Large intestine (tissue), 3 donors: ENCODE data around the gene APCDD1. TPM values are rescaled to one million over a fixed set of nuclear protein-coding genes. Genes with fewer than 3 reads are reported as not detected.
"Not testable (repeated sequence)": the region's sequence is repeated elsewhere in the genome, so short reads cannot be mapped to it uniquely, and the experiment has no call there.

ENCODE experiments used
- DNase-seq, 2 donors: peaks; one replicate each; pipeline versions ENCODE4 v3.0.0 to v3.0.0-alpha.2; 2013
- H3K27ac ChIP-seq: one replicate; pipeline ENCODE4 v1.5.1; 2013; ENCODE audit warnings: low read length
- H3K27me3 ChIP-seq: 2 replicates; pipeline ENCODE4 v1.6.1; 2013; ENCODE audit warnings: low read length; ENCODE audit not compliant: control insufficient read depth, insufficient read depth
- H3K36me3 ChIP-seq: 2 replicates; pipeline ENCODE4 v1.6.1; 2013; ENCODE audit warnings: low read length; ENCODE audit not compliant: control insufficient read depth, insufficient read depth
- H3K4me1 ChIP-seq: one replicate; pipeline ENCODE4 v1.6.1; 2013; ENCODE audit warnings: low read length; ENCODE audit not compliant: control insufficient read depth, insufficient read depth
- H3K4me3 ChIP-seq: one replicate; pipeline ENCODE4 v1.5.1; 2013; ENCODE audit warnings: low read length
- H3K9me3 ChIP-seq: one replicate; pipeline ENCODE4 v1.6.1; 2013; ENCODE audit warnings: mild to moderate bottlenecking, low read depth, low read length, moderate library complexity; ENCODE audit not compliant: control insufficient read depth
- WGBS: methylation state at CpG from one replicate; pipeline ENCODE4 v1.1.5; 2013; ENCODE audit warnings: low lambda C conversion rate; ENCODE audit not compliant: insufficient coverage; 5-methylcytosine and 5-hydroxymethylcytosine counted together
- polyA plus RNA-seq: library from polyadenylated mRNA; unstranded; fragments of 120-200 nt; gene quantifications from one replicate; pipeline ENCODE4 v1.2.1, GENCODE V29; 2013

APCDD1 gene
- polyA plus RNA-seq, 1 donor: 4.1 TPM

DNA sequence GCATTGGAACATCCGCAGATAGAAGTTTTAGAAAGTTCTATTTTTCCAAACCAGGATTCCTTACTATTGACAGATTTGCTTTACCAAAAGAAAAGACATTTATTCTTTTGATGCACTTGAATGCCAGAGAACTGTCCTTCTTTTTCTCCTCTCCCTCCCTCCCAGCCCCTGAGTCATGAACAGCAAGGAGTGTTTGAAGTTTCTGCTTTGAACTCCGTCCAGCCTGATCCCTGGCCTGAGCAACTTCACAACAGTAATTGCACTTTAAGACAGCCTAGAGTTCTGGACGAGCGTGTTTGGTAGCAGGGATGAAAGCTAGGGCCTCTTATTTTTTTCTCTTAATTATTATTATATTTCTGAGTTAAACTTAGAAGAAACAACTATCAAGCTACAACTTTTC is 33.6 kb downstream of the APCDD1 start:
- H3K9me3 ChIP-seq: no peaks in the 10 kb centered on the region
- no peak overlapping the region for H3K4me3 ChIP-seq
- H3K27ac ChIP-seq: no peak overlapping the region
- peaks cover 9% of the 10 kb centered on the region for H3K36me3 ChIP-seq
- H3K4me1 ChIP-seq: no peaks in the 10 kb centered on the region
- no peak for DNase-seq
- H3K27me3 ChIP-seq: no peaks in the 10 kb centered on the region
- WGBS: no CpG with 5 or more reads among the region's 4 CpGs

DNA sequence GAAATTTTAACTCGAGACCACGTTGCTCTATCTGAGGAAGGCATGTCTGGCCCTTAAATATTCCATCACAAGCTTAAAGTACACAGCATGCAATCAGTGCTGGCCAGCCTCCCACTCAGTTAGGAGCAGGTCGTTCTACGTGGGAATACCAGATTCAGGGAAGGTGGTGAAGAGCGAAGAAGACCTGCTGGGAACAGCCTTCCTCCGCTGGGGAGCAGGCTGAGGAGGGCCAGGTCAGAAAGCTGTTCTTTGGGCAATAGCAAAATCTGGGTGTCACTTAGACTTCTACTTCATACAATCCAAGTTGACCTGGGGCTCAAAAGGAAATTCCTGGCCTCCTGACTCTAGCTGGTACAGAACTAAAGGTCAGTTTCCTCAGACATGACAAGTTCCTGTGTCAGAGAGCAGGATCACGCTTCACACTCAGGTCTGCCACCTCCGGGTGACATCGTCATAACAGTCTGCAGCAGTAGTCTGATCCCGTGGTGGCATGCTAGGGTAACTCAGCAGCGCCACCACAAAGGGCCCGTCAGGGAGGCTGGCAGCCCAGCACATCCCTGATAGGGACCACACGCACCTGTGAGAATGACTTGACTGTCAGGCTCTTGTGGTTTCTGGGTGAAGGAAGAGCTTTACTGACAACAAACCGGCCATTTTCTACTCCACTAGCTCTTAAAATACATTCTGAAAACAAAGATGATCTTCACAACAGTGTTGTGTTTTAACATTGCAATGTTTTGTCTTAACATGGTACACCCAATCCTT is 36.1 kb downstream of the APCDD1 start:
- H3K4me1 ChIP-seq: no peaks in the 10 kb centered on the region
- DNase-seq: peak; percentile 32 to 43
- 100% methylated on average over 2 of the region's 14 CpGs for WGBS
- no peaks in the 10 kb centered on the region for H3K27me3 ChIP-seq
- peaks cover 5% of the 10 kb centered on the region for H3K36me3 ChIP-seq
- H3K9me3 ChIP-seq: no peaks in the 10 kb centered on the region
- no peak overlapping the region for H3K4me3 ChIP-seq
- H3K27ac ChIP-seq: no peak overlapping the region

DNA sequence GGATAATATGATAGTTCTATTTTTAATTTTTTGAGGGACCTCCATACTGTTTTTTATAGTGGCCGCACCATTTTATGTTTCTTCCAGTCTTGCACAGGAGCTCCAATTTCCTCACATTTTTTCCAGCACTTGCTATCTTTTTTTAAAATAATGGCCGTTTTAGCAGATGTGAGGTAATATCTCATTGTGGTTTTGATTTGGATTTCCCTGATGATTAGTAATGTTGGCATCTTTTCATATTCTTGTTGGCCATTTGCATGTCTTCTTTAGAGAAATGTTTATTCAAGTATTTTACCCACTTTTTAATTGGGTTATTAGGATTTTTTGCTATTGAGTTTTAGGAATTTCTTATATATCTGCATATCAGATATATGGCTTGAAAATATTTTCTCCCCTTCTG is 41.5 kb downstream of the APCDD1 start:
- H3K36me3 ChIP-seq: no peaks in the 10 kb centered on the region
- WGBS: 100% methylated on average over 1 of the region's 2 CpGs
- no peaks in the 10 kb centered on the region for H3K4me1 ChIP-seq
- no peak for DNase-seq
- H3K27me3 ChIP-seq: no peaks in the 10 kb centered on the region
- H3K27ac ChIP-seq: no peak overlapping the region
- H3K4me3 ChIP-seq: no peak overlapping the region
- no peaks in the 10 kb centered on the region for H3K9me3 ChIP-seq

DNA sequence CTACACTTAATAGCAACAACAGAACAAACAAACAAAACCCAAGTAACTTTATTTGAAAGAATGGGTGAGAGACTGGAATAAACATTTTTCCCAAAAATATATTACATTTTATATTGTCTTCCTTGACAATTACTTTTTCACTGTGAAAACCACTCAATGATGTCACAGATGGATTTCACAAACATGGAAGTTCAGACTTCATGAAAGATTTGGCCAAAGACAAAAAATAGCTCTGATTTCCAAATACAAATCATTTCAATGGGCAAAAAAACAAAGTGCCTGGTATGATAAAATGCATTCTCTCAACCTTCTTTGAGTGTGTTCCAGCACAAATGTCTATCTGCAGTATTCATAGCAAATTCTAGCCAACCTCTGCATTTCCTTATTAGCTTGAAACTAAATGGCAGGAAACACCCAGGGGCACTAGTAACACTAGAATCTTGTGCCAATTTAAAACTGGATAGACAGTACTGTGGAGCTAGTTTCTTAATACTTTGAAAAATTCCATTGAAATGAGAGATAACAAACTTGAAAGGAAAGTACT is 42.8 kb downstream of the APCDD1 start:
- Histone ChIP-seq H3K36me3 (no peaks in the 10 kb centered on the region), H3K4me1 (no peaks in the 10 kb centered on the region), H3K4me3 (no peak overlapping the region), H3K27ac (no peak overlapping the region), H3K9me3 (no peaks in the 10 kb centered on the region), H3K27me3 (no peaks in the 10 kb centered on the region)
- no peak for DNase-seq

DNA sequence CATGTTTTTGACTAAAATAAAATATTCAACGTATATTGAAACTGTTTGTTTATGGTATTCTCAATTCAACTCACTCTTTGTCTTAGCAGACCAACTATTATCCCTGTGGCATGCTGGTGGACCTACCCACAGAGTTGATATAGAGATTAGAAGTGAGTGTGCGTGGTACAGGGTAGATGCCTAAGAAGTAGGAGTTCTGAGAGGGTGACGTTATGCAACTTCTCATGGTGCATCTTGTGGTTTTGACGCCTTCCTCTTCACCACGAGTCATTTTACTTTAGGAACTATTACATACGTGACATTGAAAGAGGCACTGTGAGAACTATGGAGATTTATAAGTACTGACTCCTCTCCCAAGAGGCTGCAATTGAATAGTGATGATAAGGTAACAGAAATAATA is 44.8 kb downstream of the APCDD1 start:
- Histone ChIP-seq H3K4me1 (no peaks in the 10 kb centered on the region), H3K27ac (no peak overlapping the region), H3K27me3 (no peaks in the 10 kb centered on the region), H3K9me3 (no peaks in the 10 kb centered on the region), H3K4me3 (no peak overlapping the region), H3K36me3 (no peaks in the 10 kb centered on the region)
- 80% methylated on average over 1 of the region's 6 CpGs for WGBS
- DNase-seq: no peak

DNA sequence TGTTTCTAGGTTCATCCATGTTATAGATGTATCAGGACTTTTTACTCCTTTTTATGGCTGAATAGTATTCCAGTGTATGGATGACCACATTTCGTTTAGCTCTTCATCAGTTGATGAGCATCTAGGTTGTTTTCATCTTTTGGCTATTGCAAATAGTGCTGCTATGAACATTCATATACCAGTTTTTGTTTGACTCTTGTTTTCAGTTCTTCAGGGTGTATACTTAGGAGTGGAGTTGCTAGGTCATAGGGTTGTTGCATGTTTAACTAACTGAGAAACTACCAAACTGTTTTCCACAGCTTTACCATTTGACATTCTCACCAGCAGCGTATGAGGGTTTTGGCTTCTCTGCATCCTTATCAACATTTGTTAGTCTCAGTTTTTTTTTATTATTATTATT is 45.6 kb downstream of the APCDD1 start:
- no peak overlapping the region for H3K27ac ChIP-seq
- H3K36me3 ChIP-seq: no peaks in the 10 kb centered on the region
- WGBS: 43% methylated on average over 1 of the region's 2 CpGs
- H3K9me3 ChIP-seq: peaks cover 4% of the 10 kb centered on the region
- H3K4me3 ChIP-seq: no peak overlapping the region
- no peaks in the 10 kb centered on the region for H3K27me3 ChIP-seq
- no peak for DNase-seq
- H3K4me1 ChIP-seq: no peaks in the 10 kb centered on the region

DNA sequence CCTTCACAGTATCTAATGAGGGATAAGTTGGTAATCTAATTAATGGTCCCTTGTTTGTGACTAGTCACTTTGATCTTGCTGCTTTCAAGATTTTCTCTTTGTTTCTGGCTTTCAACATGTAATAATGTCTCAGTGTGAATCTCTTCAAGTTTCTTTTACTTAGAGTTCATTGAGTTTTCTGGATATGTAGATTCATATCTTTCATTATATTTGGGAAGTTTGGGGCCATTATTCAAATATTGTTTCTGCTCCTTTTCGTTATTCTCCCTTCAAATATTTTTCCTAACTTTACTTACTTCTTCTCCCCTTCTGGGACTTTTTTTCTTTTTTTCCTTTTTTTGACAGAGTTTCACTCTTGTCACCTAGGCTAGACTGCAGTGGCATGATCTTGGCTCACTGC is 50.3 kb downstream of the APCDD1 start:
- H3K27me3 ChIP-seq: no peaks in the 10 kb centered on the region
- DNase-seq: no peak
- 75% methylated on average over 1 of the region's 1 CpG for WGBS
- H3K4me3 ChIP-seq: no peak overlapping the region
- peaks cover 26% of the 10 kb centered on the region for H3K9me3 ChIP-seq
- no peaks in the 10 kb centered on the region for H3K4me1 ChIP-seq
- no peaks in the 10 kb centered on the region for H3K36me3 ChIP-seq
- no peak overlapping the region for H3K27ac ChIP-seq

DNA sequence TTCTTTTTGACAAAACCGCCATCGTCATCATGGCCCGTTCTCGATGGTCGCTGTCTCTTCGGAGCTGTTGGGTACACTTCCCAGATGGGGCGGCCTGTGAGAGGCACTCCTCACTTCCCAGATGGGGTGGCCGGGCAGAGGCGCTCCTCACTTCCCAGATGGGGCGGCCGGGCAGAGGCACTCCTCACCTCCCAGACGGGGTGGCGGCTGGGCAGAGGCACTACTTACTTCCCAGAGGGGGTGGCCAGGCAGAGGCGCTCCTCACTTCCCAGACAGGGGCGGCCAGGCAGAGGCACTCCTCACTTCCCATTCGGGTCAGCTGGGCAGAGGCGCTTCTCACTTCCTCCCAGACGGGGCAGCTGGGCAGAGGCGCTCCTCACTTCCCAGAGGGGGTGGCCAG is 51.5 kb downstream of the APCDD1 start:
- WGBS: no CpG with 5 or more reads among the region's 19 CpGs

DNA sequence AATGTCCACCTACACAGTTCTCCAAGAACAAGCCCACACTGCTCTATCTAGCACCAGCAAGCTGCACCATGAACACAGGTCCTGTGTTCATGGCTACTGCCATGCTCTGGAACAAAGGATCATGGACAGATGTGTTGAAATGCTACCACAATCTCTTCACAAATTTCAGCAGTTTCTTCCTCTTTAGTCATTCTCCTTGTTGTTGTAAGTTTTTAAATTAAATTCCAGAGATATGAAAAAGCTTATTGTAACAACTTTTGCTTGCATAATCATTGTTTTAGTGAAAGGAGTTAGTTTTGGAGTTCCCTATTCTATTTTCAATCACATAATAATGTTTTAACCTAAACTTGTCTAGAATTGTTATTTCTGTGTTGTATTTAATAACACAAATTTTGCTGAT is 54.2 kb downstream of the APCDD1 start:
- no peaks in the 10 kb centered on the region for H3K27me3 ChIP-seq
- H3K4me3 ChIP-seq: no peak overlapping the region
- no peak overlapping the region for H3K27ac ChIP-seq
- H3K36me3 ChIP-seq: no peaks in the 10 kb centered on the region
- H3K9me3 ChIP-seq: peaks cover 26% of the 10 kb centered on the region
- no peaks in the 10 kb centered on the region for H3K4me1 ChIP-seq
- no peak for DNase-seq

More for the DNA sequence above, 51.5 kb downstream of the APCDD1 start:
- not testable (repeated sequence) for H3K27me3 ChIP-seq, H3K36me3 ChIP-seq, H3K4me3 ChIP-seq, H3K4me1 ChIP-seq, H3K27ac ChIP-seq, DNase-seq
- peaks cover 26% of the 10 kb centered on the region for H3K9me3 ChIP-seq

DNA sequence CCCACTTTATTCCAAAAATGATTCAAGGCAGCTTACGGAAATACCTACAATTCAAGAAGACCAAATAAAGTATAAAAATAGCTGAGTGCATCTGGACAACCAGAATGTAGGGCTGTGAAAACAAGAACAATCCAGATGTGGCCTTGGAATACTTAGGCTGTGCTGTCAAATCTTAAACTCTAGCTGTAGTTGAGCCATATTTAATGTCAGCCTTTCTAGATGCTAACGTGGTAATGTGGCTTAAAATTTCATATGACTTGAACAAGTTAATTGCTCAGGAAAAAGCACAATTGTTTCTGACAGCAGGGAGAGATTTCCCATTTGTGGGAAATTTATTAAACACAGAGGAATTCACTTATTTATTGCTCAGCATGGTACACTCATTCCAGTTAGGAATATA is 56.8 kb downstream of the APCDD1 start:
- Histone ChIP-seq H3K4me1 (no peaks in the 10 kb centered on the region), H3K4me3 (no peak overlapping the region), H3K27ac (no peak overlapping the region), H3K36me3 (no peaks in the 10 kb centered on the region), H3K9me3 (peaks cover 16% of the 10 kb centered on the region), H3K27me3 (no peaks in the 10 kb centered on the region)
- 100% methylated on average over 1 of the region's 2 CpGs for WGBS
- DNase-seq: no peak

DNA sequence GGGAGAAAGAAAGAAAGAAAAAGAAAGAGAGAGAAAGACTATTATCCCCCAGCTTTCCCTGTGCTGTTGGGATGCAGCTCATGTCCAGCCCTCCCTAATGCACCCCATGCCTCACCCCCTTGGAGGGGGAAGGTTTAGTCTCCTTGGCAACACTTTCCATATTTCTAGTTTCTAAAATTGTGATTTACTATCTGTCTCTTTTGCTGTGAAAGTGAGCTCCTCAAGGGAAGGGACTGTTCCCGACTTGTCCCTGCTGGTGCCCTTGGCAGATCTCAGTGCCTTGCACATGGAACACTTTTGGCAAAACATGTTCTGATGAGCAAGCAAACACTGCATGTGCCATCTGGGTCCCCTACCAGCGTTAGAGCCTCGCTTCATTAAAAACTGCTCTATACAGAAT is 59.6 kb downstream of the APCDD1 start:
- WGBS: no CpG with 5 or more reads among the region's 3 CpGs
- H3K36me3 ChIP-seq: no peaks in the 10 kb centered on the region

More for the DNA sequence above, 59.6 kb downstream of the APCDD1 start:
- Histone ChIP-seq H3K4me3 (no peak overlapping the region), H3K9me3 (no peaks in the 10 kb centered on the region), H3K27ac (no peak overlapping the region), H3K27me3 (no peaks in the 10 kb centered on the region), H3K4me1 (no peaks in the 10 kb centered on the region)
- no peak for DNase-seq
